Chondrocyte (in vitro differentiated cells): Measurements from ENCODE around the gene OR6S1. TPM values are rescaled to one million over a fixed set of nuclear protein-coding genes. Genes with fewer than 3 reads are reported as not detected.

Source experiments
- DNase-seq: peaks from one replicate; pipeline ENCODE4 v3.0.0; 2021; ENCODE audit warnings: mixed read lengths, low spot score
- H3K27ac Mint-ChIP-seq: one replicate; pipeline ENCODE4 v1.8.0; 2021; ENCODE audit warnings: mild to moderate bottlenecking, moderate library complexity, mixed read lengths; ENCODE audit not compliant: unreplicated experiment
- H3K27me3 Mint-ChIP-seq: 2 replicates; pipeline ENCODE4 v1.8.0; 2021; ENCODE audit warnings: low read depth, mixed read lengths
- H3K36me3 Mint-ChIP-seq: 2 replicates; pipeline ENCODE4 v1.8.0; 2021; ENCODE audit warnings: low read depth, mixed read lengths
- H3K4me1 Mint-ChIP-seq: 2 replicates; pipeline ENCODE4 v1.8.0; 2021; ENCODE audit warnings: low read depth, mild to moderate bottlenecking, mixed read lengths
- H3K4me3 Mint-ChIP-seq: one replicate; pipeline ENCODE4 v1.8.0; 2021; ENCODE audit warnings: mild to moderate bottlenecking, moderate library complexity, mixed read lengths; ENCODE audit not compliant: unreplicated experiment
- H3K9me3 Mint-ChIP-seq: 2 replicates; pipeline ENCODE4 v1.8.0; 2021; ENCODE audit warnings: low read depth, mixed read lengths
- CTCF ChIP-seq: fragments of 200-600 bp; sonication (generic); IDR thresholded peaks from 2 replicates; pipeline ENCODE4 v1.5.0; 2021; ENCODE audit warnings: antibody characterized with exemption, mild to moderate bottlenecking, moderate library complexity
- total RNA-seq: library from RNA; stranded (reverse); gene quantifications from 3 replicates; pipeline ENCODE4 v1.2.1, GENCODE V29; 2021

The OR6S1 gene
- total RNA-seq, 1 donor from 2014 or later, result not detected

- H3K27ac Mint-ChIP-seq, result no peak overlapping the region
- no peaks in the 10 kb centered on the region for H3K9me3 Mint-ChIP-seq
- peaks cover 6% of the 10 kb centered on the region for H3K4me1 Mint-ChIP-seq
- no peak overlapping the region for H3K4me3 Mint-ChIP-seq
- DNase-seq, result no peak
- TF ChIP-seq CTCF, result no peak
- no peaks in the 10 kb centered on the region for H3K36me3 Mint-ChIP-seq
- peaks cover 77% of the 10 kb centered on the region for H3K27me3 Mint-ChIP-seq
Observed at GRCh38 chr14:20659336-20659735, 17.8 kb upstream of the OR6S1 start.

DNA sequence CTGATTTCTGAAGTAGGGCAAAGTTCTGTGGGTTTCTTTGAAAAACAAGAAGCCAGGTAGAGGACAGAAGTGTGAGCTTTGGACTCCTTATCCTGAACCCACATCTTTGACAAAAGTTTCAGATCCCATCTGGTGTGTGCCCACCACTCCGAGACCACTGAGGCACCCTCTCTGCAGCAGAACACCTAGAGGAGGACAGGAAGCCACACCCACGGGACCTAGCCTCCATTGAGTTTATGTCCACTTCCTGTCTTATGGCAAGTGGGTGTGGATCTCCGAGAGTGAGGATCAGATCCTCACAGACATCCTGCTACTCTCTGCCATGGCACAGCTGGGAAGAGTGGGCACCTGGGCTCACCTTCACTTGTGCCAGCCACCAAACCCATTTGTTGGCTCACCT, 16.8 kb upstream of the OR6S1 start:
- H3K9me3 Mint-ChIP-seq, result no peaks in the 10 kb centered on the region
- H3K27me3 Mint-ChIP-seq, result peaks cover 76% of the 10 kb centered on the region
- no peak for TF ChIP-seq CTCF
- H3K4me3 Mint-ChIP-seq, result no peak overlapping the region
- H3K36me3 Mint-ChIP-seq, result no peaks in the 10 kb centered on the region
- no peak for DNase-seq
- H3K27ac Mint-ChIP-seq, result no peak overlapping the region
- peaks cover 4% of the 10 kb centered on the region for H3K4me1 Mint-ChIP-seq

DNA sequence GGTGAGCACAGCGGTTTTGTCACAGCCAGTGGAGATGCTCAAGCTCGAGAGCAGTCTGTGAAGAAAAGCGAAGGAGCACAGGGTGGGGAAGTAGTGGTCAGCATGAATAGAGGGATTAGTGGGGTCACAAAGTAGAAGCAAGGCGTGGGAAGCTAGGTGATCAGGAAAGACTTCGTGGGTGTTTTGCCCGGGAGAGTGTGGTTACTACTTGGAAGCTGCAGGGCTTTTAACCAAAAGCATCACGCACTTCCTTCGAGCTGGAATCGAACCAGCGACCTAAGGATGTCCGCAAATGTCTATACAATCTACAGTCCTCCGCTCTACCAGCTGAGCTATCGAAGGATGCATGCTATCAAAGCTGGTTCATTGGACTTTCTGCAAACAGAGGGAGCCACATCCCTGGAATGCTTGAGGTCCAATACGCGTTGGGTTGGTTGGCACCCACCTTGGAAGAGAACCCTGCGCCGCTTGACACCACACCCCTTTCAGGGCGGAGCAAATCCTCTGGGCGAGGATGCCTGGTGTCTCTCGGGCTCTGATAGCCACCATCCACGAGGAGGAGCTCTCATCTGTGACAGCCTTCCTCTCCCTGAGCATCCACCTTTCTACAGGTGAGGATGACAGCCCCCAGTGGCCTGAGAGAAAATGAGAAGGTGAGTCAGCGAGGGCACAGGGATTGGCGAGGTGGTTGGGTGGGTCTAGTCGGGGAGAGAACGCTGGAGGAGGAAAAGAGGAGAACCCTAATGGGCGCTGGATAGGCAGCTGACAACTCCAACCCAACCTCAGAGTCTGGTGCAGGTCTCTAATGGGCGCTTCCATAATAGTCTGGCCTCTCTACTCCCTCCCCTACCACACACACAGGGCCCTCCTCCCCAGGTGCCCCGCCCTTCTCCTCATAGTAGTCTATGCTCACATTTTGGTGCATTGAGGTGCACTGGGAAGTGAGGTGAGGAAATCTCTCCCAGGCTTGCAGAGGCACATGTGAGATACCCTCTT, 16.0 kb upstream of the OR6S1 start:
- no peak overlapping the region for H3K4me3 Mint-ChIP-seq
- no peak overlapping the region for H3K27ac Mint-ChIP-seq
- TF ChIP-seq CTCF, result peak; percentile 20
- no peaks in the 10 kb centered on the region for H3K9me3 Mint-ChIP-seq
- DNase-seq, result no peak
- H3K27me3 Mint-ChIP-seq, result peaks cover 75% of the 10 kb centered on the region
- H3K4me1 Mint-ChIP-seq, result no peaks in the 10 kb centered on the region
- H3K36me3 Mint-ChIP-seq, result no peaks in the 10 kb centered on the region

DNA sequence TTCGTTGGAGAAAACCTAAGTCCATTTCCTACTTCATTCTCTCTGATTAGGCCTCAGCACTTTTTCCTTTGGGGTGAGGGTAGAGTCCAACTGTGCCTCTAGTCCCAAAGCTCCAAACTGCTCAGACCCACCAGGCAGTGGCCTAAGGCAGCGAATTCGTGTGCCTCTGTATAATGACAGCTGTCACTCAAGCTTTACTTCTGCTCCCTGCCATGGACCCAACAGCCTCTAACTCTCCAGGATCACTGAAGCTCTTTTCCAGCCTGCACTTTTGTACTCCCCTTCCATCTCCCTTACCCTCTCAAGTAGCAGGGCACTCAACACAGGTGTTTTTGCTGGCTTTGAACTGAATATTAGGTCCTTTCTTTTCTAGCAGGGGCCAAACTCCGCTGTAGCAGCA, 14.8 kb upstream of the OR6S1 start:
- Mint-ChIP-seq H3K4me3 (no peak overlapping the region), H3K27ac (no peak overlapping the region), H3K27me3 (peaks cover 73% of the 10 kb centered on the region), H3K9me3 (no peaks in the 10 kb centered on the region), H3K4me1 (no peaks in the 10 kb centered on the region), H3K36me3 (no peaks in the 10 kb centered on the region)
- DNase-seq, result no peak
- no peak for TF ChIP-seq CTCF

DNA sequence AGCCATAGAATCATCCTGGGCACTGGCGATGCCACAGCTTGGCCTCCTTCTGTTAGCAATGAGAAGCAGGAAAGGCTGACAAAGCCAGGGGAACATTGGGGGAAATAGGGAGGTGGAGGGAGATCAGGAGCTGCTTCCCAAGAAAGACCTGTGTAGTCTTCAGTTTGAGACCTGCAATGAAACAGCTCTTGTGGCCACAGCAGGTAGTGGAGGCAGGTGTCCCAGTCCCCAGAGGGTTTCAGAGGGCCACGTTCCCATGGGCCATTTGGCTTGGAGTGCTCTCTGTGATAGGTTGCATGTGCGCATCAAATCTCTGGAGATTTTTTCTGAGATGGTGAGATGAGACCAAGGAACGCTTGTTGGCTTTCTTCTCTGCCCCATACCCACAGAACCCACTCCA, 14.4 kb upstream of the OR6S1 start:
- Mint-ChIP-seq H3K4me1 (no peaks in the 10 kb centered on the region), H3K4me3 (no peak overlapping the region), H3K9me3 (no peaks in the 10 kb centered on the region), H3K27ac (no peak overlapping the region), H3K36me3 (no peaks in the 10 kb centered on the region), H3K27me3 (peaks cover 74% of the 10 kb centered on the region)
- DNase-seq, result no peak
- TF ChIP-seq CTCF, result no peak
